ENCODE data around the gene WASL. TPM values are rescaled to one million over a fixed set of nuclear protein-coding genes. Genes with fewer than 3 reads are reported as not detected.
"Not testable (repeated sequence)": the region's sequence is repeated elsewhere in the genome, so short reads cannot be mapped to it uniquely, and the experiment has no call there.

The WASL gene
- total RNA-seq, 4 donors from 2014 or later: 29.3 to 40.0 (median 29.7) TPM

DNA sequence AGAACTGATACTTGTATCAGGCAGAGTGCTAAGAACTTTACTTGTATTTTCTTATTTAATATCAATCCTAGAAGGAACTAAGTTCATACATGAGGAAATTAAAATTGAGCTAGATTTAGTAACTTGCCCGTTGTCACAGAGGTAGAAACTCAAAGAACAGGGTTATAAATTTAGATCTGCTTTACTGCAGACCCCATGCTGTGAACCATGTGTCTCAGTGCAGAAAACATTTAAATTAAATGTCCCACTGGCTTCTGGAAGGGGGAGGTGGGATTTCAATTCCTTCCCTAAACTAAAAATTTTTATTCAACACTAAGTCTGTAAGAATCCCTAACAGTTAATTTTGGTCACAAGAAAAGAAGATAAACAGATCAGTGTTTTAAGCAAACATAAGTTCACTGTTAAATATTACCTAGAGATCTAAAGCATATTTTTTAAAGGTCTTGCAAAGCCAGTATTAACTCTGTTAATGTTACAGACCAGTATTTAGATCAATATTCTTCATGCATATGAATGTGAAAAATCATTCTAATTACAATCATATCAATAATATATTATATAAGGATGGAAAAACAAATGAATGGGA is 23.1 kb downstream of the WASL start:
- Histone ChIP-seq H3K9me3 (no peaks in the 10 kb centered on the region), H3K27ac (no peak overlapping the region), H3K36me3 (no peaks in the 10 kb centered on the region), H3K27me3 (no peaks in the 10 kb centered on the region), H3K4me3 (no peak overlapping the region), H3K4me1 (peaks cover 13% of the 10 kb centered on the region)
- 59% methylated on average over 1 of the region's 1 CpG for WGBS
- no peak for TF ChIP-seq POLR2A (IDR thresholded peaks at IDR 0.05)
- no peak for TF ChIP-seq EP300 (IDR thresholded peaks at IDR 0.05)
- TF ChIP-seq POLR2AphosphoS5 (IDR thresholded peaks at IDR 0.05): no peak
- TF ChIP-seq, protein P1, sequence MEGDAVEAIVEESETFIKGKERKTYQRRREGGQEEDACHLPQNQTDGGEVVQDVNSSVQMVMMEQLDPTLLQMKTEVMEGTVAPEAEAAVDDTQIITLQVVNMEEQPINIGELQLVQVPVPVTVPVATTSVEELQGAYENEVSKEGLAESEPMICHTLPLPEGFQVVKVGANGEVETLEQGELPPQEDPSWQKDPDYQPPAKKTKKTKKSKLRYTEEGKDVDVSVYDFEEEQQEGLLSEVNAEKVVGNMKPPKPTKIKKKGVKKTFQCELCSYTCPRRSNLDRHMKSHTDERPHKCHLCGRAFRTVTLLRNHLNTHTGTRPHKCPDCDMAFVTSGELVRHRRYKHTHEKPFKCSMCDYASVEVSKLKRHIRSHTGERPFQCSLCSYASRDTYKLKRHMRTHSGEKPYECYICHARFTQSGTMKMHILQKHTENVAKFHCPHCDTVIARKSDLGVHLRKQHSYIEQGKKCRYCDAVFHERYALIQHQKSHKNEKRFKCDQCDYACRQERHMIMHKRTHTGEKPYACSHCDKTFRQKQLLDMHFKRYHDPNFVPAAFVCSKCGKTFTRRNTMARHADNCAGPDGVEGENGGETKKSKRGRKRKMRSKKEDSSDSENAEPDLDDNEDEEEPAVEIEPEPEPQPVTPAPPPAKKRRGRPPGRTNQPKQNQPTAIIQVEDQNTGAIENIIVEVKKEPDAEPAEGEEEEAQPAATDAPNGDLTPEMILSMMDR (IDR thresholded peaks at IDR 0.05): no peak
- DNase-seq (ENCODE audit: low spot score in 2 of 2): no peak

- H3K36me3 ChIP-seq: no peaks in the 10 kb centered on the region
These were observed 24.0 kb downstream of the WASL start for GRCh38 chr7:123724817-123725253.

DNA sequence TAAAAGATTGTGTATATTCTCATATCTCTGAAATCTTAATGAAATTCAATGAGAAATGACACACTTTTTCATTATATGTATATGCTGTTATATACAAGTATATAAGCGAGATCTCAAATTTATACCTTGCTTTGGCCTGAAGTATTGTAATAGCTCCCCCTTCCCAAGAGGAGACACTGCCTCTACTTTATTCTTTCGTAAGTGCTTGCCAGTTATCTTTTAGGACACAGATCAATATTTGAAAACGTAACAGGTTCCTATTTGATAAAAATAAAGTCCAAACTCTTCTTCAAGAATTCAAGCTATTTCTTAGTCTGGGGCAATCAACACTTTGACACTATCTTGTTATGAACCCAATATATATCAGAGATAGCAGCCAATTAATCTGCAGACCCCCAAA is 24.9 kb downstream of the WASL start:
- peaks cover 25% of the 10 kb centered on the region for H3K4me1 ChIP-seq
- 85% methylated on average over 3 of the region's 3 CpGs for WGBS
- DNase-seq (ENCODE audit: low spot score in 2 of 2): no peak

More at GRCh38 chr7:123724817-123725253, 24.0 kb downstream of the WASL start:
- no peaks in the 10 kb centered on the region for H3K27me3 ChIP-seq
- WGBS: 49% methylated on average over 3 of the region's 3 CpGs
- H3K4me3 ChIP-seq: no peak overlapping the region
- H3K27ac ChIP-seq: no peak overlapping the region
- no peaks in the 10 kb centered on the region for H3K9me3 ChIP-seq
- TF ChIP-seq POLR2AphosphoS5 (IDR thresholded peaks at IDR 0.05): no peak
- TF ChIP-seq, protein P1 (IDR thresholded peaks at IDR 0.05): no peak
- no peak for TF ChIP-seq POLR2A (IDR thresholded peaks at IDR 0.05)
- no peak for TF ChIP-seq EP300 (IDR thresholded peaks at IDR 0.05)
- peaks cover 17% of the 10 kb centered on the region for H3K4me1 ChIP-seq
- DNase-seq (ENCODE audit: low spot score in 2 of 2): no peak

GRCh38 chr7:123720527-123720926 is 28.3 kb downstream of the WASL start:
- peaks cover 25% of the 10 kb centered on the region for H3K4me1 ChIP-seq
- WGBS: 60% methylated on average over 3 of the region's 3 CpGs
- not testable (repeated sequence) for H3K9me3 ChIP-seq; H3K27ac ChIP-seq; DNase-seq (ENCODE audit: low spot score in 2 of 2); H3K4me3 ChIP-seq; H3K36me3 ChIP-seq; H3K27me3 ChIP-seq

More for the DNA sequence above, 24.9 kb downstream of the WASL start:
- TF ChIP-seq, protein P1 (IDR thresholded peaks at IDR 0.05): no peak
- TF ChIP-seq EP300 (IDR thresholded peaks at IDR 0.05) (no peak), POLR2AphosphoS5 (IDR thresholded peaks at IDR 0.05) (no peak), POLR2A (IDR thresholded peaks at IDR 0.05) (no peak)
- no peaks in the 10 kb centered on the region for H3K36me3 ChIP-seq
- no peak overlapping the region for H3K27ac ChIP-seq
- no peak overlapping the region for H3K4me3 ChIP-seq
- H3K27me3 ChIP-seq: no peaks in the 10 kb centered on the region
- H3K9me3 ChIP-seq: no peaks in the 10 kb centered on the region

DNA sequence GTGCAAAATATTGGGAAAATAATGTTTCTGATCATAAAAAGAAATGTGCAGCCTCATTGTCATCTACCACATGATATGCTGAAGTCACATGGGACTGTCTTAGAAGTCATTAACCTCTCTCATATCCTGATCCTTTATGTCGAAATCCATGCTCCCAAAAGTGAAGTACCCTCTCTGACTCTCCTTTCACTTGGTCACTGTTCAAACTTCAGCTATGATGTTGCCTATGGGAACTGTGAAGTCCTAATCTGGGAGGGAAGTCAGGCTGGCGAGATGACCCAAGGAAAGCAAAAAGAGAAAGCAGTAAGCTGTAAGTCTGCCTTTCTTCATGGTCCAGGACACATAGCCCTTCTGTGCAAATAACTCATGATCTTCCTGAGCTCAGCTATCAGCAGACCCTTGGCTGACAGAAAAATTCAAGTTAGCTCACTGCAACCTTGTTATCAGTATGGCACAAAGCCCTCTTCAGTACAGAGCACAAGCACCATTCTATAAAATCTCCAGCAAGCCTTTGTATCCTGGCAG is 29.5 kb downstream of the WASL start:
- no peak overlapping the region for H3K4me3 ChIP-seq
- H3K9me3 ChIP-seq: no peaks in the 10 kb centered on the region
- no peak for DNase-seq (ENCODE audit: low spot score in 2 of 2)
- peaks cover 25% of the 10 kb centered on the region for H3K4me1 ChIP-seq
- H3K27ac ChIP-seq: no peak overlapping the region
- 75% methylated on average over 2 of the region's 2 CpGs for WGBS
- TF ChIP-seq POLR2A (IDR thresholded peaks at IDR 0.05) (no peak), POLR2AphosphoS5 (IDR thresholded peaks at IDR 0.05) (no peak), EP300 (IDR thresholded peaks at IDR 0.05) (no peak)
- TF ChIP-seq, protein P1 (IDR thresholded peaks at IDR 0.05): no peak
- no peaks in the 10 kb centered on the region for H3K36me3 ChIP-seq
- H3K27me3 ChIP-seq: no peaks in the 10 kb centered on the region
